Measurements from ENCODE around the gene KCNQ5.

The KCNQ5 gene

GRCh38 chr6:73004861-73005260 is 383.0 kb downstream of the KCNQ5 start:
- no peak for DNase-seq (ENCODE audit: low read depth)

- no peak for DNase-seq (ENCODE audit: low read depth)
These were observed 384.3 kb downstream of the KCNQ5 start for GRCh38 chr6:73006146-73006545.

DNA sequence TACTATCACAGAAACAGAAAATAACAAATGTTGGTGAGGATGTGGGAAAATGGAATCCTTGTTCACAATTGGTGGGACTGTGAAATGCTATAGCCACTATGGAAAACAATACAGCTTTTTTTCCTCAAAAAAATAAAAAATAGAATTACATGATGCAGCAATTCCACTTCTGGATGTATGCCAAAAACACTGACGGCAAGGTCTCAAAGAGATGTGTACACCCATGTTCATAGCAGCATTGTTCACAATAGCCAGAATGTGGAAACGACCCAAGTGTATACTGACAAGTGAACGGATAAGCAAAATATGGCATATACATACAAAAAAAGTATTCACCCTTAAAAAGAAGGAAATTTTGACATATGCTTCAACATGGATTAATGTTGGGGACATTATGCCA is 390.1 kb downstream of the KCNQ5 start:
- DNase-seq (ENCODE audit: low read depth) = no peak

DNA sequence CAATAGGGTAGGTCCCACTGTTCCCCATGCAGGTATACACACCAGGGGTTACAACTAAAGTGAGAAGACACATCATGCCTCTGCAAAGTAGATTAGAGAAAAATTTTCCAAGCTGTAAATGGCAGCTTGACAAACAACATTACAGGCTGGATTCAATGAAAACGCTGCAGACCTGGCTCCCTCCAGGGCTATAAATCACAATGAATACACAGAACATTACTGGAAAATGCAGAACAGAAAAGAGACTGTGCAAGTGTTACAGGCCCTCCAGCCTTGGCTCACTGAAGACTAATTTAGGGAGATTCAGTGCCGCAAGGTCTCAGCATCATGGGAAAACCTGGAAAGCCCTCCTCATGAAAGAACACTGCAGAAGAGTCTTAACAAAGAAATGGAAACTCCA is 395.6 kb downstream of the KCNQ5 start:
- no peak for DNase-seq (ENCODE audit: low read depth)

- DNase-seq (ENCODE audit: low read depth) = no peak
These were observed 402.7 kb downstream of the KCNQ5 start for GRCh38 chr6:73024598-73024997.

DNA sequence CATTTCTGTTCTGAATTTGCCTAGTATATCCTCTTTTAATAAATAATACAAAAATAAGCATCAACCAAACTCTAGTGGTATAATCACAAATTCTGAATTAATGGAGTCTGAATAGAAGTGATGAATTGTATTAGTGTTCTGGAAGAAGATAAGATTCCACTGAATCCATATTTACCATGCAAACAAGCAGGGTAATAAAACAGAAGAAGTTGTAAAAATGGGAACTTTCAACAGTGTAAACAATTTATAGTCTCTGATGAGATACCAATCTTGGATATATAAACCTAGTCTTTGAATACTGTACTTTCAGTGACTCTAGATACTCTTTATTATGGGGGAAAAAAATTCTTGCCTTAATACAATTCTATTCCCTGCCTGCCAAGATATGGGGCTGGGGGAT is 405.8 kb downstream of the KCNQ5 start:
- DNase-seq (ENCODE audit: low read depth) = no peak

DNA sequence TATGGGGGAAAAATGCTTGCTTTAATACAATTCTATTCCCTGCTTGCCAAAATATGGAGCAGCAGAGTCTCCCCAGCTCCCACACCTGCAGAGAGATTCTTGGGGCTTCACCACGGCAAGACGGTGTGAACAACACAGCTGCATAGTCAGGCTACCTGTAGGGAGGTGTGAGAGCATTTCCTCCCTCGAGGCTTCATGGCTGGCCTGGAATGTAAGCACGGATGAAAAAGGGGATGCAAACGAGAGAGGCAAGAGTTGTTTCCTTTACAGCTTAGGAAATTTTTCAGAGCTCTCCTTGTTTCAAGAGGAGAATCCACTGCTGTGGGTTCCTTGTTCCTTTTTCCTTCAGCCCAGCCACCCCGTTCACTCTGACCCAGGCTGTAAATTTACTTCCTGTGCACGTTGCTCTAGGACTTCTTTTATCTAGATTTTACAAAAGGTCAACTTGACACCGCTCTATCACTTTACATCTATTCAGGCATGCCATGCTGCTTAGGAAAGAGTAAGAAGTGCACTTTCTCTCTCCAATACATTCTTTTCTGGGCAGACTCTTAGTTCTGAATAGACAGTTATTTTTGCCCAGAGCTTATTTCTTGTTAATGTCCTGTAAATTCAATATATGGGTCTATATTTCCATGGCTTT is 406.4 kb downstream of the KCNQ5 start:
- DNase-seq (ENCODE audit: low read depth) = no peak

DNA sequence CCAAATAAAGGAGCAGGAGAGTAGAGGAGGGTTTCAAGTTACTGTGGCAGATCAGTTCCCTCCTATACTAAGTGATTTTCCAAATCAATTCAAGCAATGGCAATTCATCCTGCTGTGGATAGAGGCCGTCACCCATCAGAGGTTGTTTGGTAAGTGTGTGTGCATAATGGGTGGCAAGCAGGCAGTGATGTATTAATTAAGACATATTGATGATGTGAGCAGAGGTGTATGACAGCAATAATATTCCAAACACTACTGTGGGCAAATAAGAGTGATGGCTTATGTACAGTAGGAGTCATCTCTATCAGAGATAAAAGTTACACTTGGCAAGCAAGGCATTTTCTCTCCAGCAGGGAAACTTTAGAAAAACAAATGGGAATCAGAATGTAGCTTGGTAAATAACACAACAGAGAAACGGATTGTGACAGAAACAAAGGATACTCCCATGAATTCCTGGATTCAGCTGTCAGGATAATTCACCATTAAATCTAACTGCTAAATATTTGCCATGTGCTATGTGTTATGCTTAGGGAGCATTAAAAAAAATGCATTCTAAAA is 407.1 kb downstream of the KCNQ5 start:
- no peak for DNase-seq (ENCODE audit: low read depth)

- DNase-seq (ENCODE audit: low read depth) = no peak
These were observed 408.4 kb downstream of the KCNQ5 start for GRCh38 chr6:73030257-73030656.

GRCh38 chr6:73030791-73031782 is 409.2 kb downstream of the KCNQ5 start:
- DNase-seq (ENCODE audit: low read depth) = no peak

DNA sequence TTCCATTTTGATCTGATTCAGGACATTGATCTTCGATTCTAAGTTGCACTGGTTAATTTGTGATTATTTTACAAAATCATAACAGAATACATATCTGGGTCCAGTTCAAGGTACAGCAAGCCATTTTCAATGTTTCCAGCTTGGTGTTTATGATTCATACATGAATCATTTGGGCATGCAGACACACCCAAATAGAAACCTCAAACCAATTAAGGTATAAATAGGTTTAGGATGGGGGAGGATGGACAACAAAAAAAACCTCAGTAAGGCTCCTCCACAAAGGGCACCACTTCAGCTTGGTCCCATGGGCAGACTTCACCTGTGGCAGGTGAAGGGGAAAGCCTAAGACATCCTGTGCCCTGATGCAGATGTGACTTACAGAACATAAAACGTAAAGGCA is 410.7 kb downstream of the KCNQ5 start:
- no peak for DNase-seq (ENCODE audit: low read depth)

- DNase-seq (ENCODE audit: low read depth) = no peak
These were observed 414.8 kb downstream of the KCNQ5 start for GRCh38 chr6:73036689-73037088.

GRCh38 chr6:73041051-73041450 is 419.2 kb downstream of the KCNQ5 start:
- no peak for DNase-seq (ENCODE audit: low read depth)

DNA sequence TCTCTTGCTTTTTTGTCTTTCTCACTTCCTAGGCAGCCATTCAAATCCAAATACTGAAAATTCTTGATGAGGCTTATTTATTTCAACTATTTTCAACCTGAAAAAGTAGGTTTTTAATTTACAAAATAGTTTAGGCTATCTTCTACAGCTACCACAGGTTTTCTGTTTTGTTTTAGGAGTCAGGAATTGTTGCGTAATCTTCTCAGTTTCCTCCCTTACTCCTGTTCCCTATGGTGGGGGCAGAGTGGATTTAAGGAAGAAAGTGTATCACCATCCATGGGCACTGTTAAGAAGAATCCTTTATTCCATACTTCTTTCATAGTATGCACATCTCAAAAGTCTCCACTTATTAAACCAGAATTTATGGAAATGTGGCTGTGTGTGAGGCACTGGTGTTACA is 421.0 kb downstream of the KCNQ5 start:
- no peak for DNase-seq (ENCODE audit: low read depth)

DNA sequence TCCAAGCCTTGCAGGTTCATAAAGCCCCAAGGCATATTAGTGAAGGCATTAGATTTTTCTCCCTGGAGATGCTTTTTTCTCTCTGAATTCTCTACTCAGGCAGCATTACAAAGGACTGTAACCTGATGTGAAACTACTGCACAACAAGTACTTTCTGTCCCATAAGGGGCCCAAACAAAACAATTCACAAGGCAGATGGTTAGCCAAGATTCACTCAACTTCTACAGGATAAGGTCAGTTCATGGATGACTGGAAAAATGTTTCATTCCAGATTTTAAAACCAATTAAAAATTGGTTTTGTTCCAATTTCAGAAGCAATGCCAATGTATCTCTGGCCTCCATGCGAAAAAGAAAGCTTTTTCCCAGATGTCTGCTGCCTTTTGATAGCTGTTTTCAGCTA is 421.6 kb downstream of the KCNQ5 start:
- no peak for DNase-seq (ENCODE audit: low read depth)

DNA sequence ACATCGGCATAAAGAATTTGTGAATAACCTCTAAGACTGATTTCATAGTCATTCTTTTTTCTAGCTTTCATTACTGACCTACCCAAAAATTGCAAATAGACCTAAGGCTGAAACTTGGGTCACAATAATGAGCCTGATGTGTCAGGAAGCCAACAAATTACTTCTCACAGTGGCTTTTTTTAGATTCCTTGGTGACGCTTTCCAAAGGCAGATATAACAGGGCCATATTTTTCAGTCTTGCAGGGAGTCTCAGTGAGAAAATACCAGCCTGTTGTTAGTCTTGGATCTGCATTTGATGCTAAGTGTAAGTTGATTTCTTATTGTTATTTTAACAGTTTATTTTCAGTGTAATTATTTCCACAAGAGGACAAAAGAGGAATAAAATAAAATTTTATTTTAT is 423.7 kb downstream of the KCNQ5 start:
- no peak for DNase-seq (ENCODE audit: low read depth)

DNA sequence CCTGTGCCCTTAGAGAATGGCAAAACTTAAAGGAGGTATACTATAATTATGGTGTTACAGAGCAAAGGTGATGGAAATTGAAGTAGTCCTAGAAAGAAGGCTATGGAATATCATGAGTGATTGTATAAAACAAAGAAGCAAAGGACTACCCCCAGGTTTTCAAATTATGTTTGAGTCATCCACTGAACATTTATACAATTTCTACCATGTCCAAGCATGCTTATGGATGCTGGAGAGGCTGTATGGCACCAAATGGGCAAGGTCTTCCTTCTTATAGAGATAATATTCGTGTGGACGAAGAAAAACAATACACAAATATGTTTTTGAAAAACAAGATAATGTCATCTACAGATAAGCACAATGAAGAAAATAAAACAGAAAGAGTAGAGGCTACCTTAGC is 425.9 kb downstream of the KCNQ5 start:
- no peak for DNase-seq (ENCODE audit: low read depth)

- no peak for DNase-seq (ENCODE audit: low read depth)
These were observed 428.2 kb downstream of the KCNQ5 start for GRCh38 chr6:73049971-73050594.

- no peak for DNase-seq (ENCODE audit: low read depth)
These were observed 428.8 kb downstream of the KCNQ5 start for GRCh38 chr6:73050706-73051105.

GRCh38 chr6:73051147-73051546 is 429.3 kb downstream of the KCNQ5 start:
- no peak for DNase-seq (ENCODE audit: low read depth)

DNA sequence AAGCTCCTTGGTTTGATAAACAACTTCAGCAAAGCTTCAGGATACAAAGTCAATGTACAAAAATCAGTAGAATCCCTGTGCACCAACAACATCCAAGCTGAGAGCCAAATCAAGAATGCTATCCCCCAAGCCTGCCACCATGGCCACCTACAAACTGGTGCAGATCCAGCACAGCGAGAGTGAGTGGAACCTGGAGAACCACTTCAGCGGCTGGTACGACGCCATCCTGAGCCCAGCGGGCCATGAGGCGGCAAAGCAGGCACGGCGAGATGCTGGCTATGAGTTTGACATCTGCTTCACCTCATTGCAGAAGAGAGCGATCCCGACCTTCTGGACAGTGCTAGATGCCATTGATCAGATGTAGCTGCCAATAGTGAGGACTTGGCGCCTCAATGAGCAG is 433.1 kb downstream of the KCNQ5 start:
- DNase-seq (ENCODE audit: low read depth) = no peak

DNA sequence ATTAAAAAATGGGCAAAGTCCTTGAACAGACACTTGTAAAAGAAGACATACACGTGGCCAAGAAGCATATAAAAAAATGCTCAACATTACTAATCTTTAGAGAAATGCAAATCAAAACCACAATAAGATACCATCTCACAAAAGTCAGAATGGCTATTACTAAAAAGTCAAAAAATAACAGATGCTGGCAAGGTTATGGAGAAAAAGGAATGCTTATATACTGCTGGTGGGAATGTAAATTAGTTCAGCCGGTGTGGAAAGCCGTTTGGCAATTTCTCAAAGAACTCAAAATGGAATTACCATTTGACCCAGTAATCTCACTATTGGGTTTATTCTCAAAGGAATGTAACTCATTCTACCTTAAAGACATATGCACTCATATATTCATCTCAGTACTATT is 436.9 kb downstream of the KCNQ5 start:
- DNase-seq (ENCODE audit: low read depth) = no peak

DNA sequence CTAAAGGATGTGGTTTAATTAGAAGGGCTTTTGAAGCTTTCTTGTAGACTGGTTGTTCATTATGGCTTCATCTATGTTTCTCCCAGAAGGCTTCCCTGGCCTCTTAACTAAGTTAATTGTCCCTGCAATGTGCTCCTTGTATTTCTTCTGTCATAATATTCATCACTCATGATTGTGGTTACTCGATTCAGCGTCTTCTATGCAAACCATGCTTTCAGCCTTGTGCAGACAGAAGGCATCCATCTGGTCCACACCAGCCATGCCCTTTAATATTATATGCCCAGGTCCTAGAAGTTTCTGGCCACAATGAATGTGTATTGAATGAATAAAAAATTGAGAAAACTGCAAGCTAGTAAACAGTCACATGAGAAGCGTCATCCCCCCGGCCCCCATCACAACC is 440.3 kb downstream of the KCNQ5 start:
- no peak for DNase-seq (ENCODE audit: low read depth)

Measured in fibroblast of the conjunctiva (primary cell).